GM06990 (cell line): ENCODE results near the gene RAB11FIP3.

Source experiments
- DNase-seq: peaks from one replicate; pipeline ENCODE4 v3.0.0-alpha.2; 2011; ENCODE audit not compliant: insufficient read length; ENCODE audit errors: extremely low read depth
- H3K27me3 ChIP-seq: replicated peaks from 2 replicates; pipeline ENCODE4 v1.6.0; 2011; ENCODE audit warnings: low read length; ENCODE audit not compliant: control insufficient read depth, insufficient read depth
- H3K36me3 ChIP-seq: 2 replicates; pipeline ENCODE4 v1.5.1; 2011; ENCODE audit warnings: low read length; ENCODE audit not compliant: control insufficient read depth, insufficient read depth
- H3K4me3 ChIP-seq: replicated peaks from 2 replicates; pipeline ENCODE4 v1.5.1; 2011; ENCODE audit warnings: low read depth, mild to moderate bottlenecking, control low read depth, low read length
- CTCF ChIP-seq: IDR thresholded peaks from 2 replicates; pipeline ENCODE4 v1.5.1; 2011; ENCODE audit warnings: low read length, control low read depth, mild to moderate bottlenecking, inconsistent platforms; ENCODE audit not compliant: insufficient read depth, poor library complexity, severe bottlenecking

The RAB11FIP3 gene

GRCh38 chr16:529012-529575, 103.6 kb downstream of the RAB11FIP3 start:
- no peak for TF ChIP-seq CTCF

GRCh38 chr16:530111-530817, 104.8 kb downstream of the RAB11FIP3 start:
- no peak for DNase-seq
- no peak overlapping the region for H3K4me3 ChIP-seq
- H3K27me3 ChIP-seq, result no peaks in the 10 kb centered on the region
- TF ChIP-seq CTCF, result no peak
- peaks cover 7% of the 10 kb centered on the region for H3K36me3 ChIP-seq

More at GRCh38 chr16:529012-529575, 103.6 kb downstream of the RAB11FIP3 start:
- peak overlapping the region; percentile 85 for H3K4me3 ChIP-seq
- no peaks in the 10 kb centered on the region for H3K27me3 ChIP-seq
- DNase-seq, result no peak
- peaks cover 3% of the 10 kb centered on the region for H3K36me3 ChIP-seq

GRCh38 chr16:531494-532125, 106.2 kb downstream of the RAB11FIP3 start:
- no peak overlapping the region for H3K4me3 ChIP-seq
- DNase-seq, result no peak
- H3K36me3 ChIP-seq, result peaks cover 7% of the 10 kb centered on the region
- TF ChIP-seq CTCF, result no peak
- no peaks in the 10 kb centered on the region for H3K27me3 ChIP-seq

- no peak overlapping the region for H3K4me3 ChIP-seq
- H3K36me3 ChIP-seq, result peaks cover 13% of the 10 kb centered on the region
- no peaks in the 10 kb centered on the region for H3K27me3 ChIP-seq
- no peak for TF ChIP-seq CTCF
- no peak for DNase-seq
Observed at GRCh38 chr16:533391-534123, 108.1 kb downstream of the RAB11FIP3 start.

GRCh38 chr16:534135-534534, 108.7 kb downstream of the RAB11FIP3 start:
- H3K36me3 ChIP-seq, result peaks cover 13% of the 10 kb centered on the region
- H3K4me3 ChIP-seq, result no peak overlapping the region
- TF ChIP-seq CTCF, result no peak
- no peaks in the 10 kb centered on the region for H3K27me3 ChIP-seq
- no peak for DNase-seq
